ENCODE data around the gene F5.

F5 gene

GRCh38 chr1:169473347-169473746 lies 112.9 kb downstream of the F5 start:
- DNase-seq = peak; percentile 3

- DNase-seq = no peak
Observed at GRCh38 chr1:169472738-169473137, 113.5 kb downstream of the F5 start.

- DNase-seq = no peak
Observed at GRCh38 chr1:169468982-169469381, 117.3 kb downstream of the F5 start.

GRCh38 chr1:169466259-169467230 lies 119.7 kb downstream of the F5 start:
- DNase-seq = no peak

- no peak for DNase-seq
Observed at GRCh38 chr1:169465281-169465680, 121.0 kb downstream of the F5 start.

Measured in NK-92 treated with Interleukin-12 subunit alpha and Interleukin-12 subunit beta, amount 100 ng/mL, for 24 hours (cell line).